PC-9 (cell line): Measurements from ENCODE around the gene ANKRD34B.

Experiments used
- EZH2 ChIP-seq: fragments of 200-600 bp; sonication (generic); IDR thresholded peaks from 2 replicates; pipeline ENCODE4 v1.8.0; 2017; ENCODE audit warnings: antibody characterized with exemption, low read depth
- TF ChIP-seq, protein P1 (sequence below): fragments of 200-600 bp; sonication (generic); conservative IDR thresholded peaks from 2 replicates; pipeline ENCODE4 v1.6.1; 2017; ENCODE audit warnings: mixed run types, antibody characterized with exemption, mild to moderate bottlenecking, moderate library complexity

DNA sequence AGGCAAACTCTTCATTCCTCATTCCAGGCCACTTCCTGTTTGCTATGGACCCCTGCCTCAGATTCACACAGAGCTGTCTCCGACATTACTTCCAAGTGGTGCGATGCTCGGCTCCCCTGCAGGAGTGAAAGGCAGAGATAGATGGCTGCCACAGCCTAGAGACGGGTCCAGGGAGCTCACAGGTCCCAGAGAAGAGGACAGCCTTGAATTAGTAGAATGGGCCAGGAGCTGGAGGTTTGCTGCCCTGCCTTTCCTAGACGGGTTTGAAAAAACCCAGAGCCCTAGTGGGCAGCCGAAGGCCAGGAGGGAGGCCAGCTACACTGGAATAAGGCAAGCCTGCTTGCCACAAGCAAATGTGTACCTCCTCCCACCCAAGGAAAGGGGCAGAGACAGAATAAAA lies 1.8 kb downstream of the ANKRD34B start:
- TF ChIP-seq, protein P1, sequence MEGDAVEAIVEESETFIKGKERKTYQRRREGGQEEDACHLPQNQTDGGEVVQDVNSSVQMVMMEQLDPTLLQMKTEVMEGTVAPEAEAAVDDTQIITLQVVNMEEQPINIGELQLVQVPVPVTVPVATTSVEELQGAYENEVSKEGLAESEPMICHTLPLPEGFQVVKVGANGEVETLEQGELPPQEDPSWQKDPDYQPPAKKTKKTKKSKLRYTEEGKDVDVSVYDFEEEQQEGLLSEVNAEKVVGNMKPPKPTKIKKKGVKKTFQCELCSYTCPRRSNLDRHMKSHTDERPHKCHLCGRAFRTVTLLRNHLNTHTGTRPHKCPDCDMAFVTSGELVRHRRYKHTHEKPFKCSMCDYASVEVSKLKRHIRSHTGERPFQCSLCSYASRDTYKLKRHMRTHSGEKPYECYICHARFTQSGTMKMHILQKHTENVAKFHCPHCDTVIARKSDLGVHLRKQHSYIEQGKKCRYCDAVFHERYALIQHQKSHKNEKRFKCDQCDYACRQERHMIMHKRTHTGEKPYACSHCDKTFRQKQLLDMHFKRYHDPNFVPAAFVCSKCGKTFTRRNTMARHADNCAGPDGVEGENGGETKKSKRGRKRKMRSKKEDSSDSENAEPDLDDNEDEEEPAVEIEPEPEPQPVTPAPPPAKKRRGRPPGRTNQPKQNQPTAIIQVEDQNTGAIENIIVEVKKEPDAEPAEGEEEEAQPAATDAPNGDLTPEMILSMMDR = no peak
- TF ChIP-seq EZH2 = no peak
